ENCODE data around the gene FAM236C. TPM values are rescaled to one million over a fixed set of nuclear protein-coding genes. Genes with fewer than 3 reads are reported as not detected.

FAM236C gene
- total RNA-seq, 4 donors from 2014 or later, result not detected

Other genes starting within 250 kb of the FAM236C start
- gene PHKA1, start 198.3 kb upstream of the FAM236C start, total RNA-seq, result 10 to 100 TPM in 3 of 4 donors, 1 to 10 TPM in 1; 4.5 to 22.9 (median 15.7) TPM
- not detected for gene DMRTC1B, start 135.7 kb upstream of the FAM236C start, total RNA-seq
- gene FAM236B, start 130.0 kb upstream of the FAM236C start, total RNA-seq, result not detected
- not detected for gene FAM236D, start 104.4 kb upstream of the FAM236C start, total RNA-seq
- not detected for gene FAM236A, start 25.6 kb downstream of the FAM236C start, total RNA-seq
- under 1 TPM in 1 of 4 donors, not detected in 3; 0.81 TPM for gene DMRTC1, start 31.2 kb downstream of the FAM236C start, total RNA-seq
- not detected for gene PABPC1L2B, start 90.3 kb downstream of the FAM236C start, total RNA-seq
- not detected for gene PABPC1L2A, start 166.9 kb downstream of the FAM236C start, total RNA-seq